Fibroblast of upper back skin (primary cell): ENCODE data around the gene RPS25.
"Not testable (repeated sequence)": the region's sequence is repeated elsewhere in the genome, so short reads cannot be mapped to it uniquely, and the experiment has no call there.

ENCODE experiments used
- DNase-seq: peaks from one replicate; pipeline ENCODE4 v3.0.0-alpha.2; 2013

Gene RPS25

DNA sequence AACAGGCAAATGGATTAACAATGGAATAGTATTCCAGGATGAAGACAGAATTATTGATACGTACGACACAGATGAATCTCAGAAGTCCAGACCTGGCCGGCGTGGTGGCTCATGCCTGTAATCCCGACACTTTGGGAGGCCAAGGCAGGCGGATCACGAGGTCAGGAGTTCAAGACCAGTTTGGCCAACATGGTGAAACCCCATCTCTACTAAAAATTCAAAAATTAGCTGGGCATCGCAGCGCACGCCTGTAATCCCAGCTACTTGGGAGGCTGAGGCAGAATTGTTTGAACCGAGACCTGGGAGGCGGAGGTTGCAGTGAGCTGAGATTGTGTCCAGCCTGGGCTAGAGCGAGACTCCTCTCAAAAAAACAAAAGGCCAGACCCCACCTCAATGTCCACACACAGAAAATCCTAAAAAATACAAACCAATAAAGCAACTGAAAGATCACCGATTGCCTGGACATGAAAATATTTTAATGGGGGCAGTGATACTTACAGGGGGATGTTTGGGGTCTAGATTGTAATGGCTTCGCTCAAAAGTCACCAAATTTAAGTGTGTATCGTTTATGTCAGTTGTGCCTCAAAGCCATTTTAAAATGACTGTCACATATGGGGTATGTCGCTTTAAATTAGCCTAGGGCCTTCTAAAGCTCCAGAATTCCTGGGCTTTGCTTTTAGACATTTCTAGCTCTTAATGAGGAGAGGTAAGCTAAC lies 3.8 kb downstream of the RPS25 start:
- DNase-seq = no peak

DNA sequence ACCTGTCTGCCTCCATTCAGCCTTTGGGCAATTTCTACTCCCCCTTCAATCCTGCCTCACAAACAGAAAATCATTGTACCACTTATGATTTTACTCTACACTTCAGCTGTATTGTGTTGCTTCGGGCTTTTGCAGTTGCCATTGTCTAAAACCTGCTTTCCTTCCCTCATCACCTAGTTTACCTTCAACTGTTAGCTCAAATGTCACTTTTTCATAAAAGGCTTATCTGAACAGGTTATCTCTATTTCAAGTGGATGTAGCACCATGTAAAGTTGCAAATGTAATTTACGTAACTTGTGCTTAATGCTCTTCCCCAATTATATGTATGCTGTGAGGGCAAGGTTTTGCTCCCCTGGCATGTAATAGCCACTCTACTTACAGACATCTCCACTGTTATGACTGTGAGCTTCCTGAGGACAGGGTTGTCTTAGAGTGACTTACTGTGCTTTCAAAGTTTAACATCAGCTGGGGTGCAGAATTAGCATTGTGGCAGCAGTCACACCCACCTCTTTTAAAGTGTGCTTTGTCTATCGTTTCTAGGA lies 5.4 kb downstream of the RPS25 start:
- no peak for DNase-seq

DNA sequence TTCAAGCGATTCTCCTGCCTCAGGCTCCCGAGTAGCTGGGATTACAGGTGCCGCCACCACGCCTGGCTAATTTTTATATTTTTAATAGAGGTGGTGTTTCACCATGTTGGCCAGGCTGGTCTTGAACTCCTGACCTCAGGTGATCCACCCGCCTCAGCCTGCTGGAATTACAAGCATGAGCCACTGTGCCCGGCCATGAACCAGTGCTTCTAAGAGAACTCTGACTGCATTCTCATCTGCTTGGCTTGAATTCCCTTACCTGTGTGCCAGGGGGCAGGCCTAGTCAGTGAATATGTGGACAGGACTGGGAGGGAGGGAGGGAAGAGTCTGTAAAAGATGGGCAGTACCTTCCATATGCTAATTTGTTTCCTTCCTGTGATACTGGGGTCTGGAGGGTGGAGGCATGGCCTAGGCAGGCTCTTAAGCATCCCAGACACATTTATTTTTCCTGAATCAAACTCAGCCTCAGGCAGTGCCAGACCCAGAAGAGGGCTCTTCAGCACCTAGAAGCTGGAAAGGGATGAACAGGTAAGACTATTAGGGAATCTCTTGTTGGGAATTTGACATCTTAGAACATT lies 6.6 kb downstream of the RPS25 start:
- DNase-seq = no peak

DNA sequence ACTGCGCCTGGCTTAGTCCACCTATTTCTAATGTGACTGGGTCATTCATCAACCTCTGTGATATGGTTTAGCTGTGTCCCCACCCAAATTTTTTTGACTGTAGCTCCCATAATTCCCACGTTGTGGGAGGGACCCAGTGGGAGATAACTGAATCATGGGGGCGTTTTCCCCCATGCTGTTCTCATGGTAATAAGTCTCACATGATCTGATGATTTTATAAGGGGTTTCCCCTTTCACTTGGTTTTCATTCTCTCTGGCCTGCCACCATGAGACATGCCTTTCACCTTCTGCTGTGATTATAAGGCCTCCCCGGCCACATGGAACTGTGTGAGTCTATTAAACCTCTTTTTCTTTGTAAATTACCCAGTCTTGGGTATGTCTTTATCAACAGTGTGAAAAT lies 11.5 kb downstream of the RPS25 start:
- no peak for DNase-seq

DNA sequence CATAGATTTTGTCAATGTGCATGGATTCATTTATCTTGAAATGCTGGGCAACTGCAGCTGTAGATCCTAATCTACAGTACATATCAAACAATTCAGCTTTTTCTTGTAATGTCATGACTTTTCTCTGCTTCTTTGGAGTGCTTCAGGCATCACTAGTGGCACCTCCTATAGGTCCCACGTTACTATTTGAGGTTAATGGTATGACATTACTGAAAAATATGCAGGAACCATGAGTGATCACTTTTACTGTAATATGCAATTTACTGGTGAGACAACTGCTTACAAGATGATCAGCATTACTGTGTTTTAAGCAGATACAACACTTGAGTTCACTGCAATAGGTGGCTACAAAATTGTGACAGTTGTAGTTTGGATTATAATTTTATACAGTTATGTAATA lies 17.2 kb downstream of the RPS25 start:
- peak; percentile 55 for DNase-seq

DNA sequence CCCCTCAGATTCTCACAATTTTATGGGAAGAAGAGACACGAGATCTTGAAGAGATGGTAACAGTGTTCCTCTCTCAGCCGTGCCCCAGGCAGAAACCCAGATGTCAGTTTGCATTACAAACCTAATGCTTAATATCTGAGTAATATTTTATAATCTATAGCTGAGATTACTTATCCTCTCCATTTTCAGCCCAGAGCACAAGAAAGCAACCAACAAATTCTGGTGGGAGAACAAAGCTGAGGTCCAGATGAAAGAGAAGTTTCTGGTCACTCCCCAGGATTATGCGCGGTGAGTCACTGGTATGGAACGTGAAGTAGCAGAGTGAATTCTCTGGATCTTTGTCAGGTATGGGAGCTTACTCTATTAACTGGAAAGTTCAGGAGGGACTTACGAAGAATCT lies 19.3 kb downstream of the RPS25 start:
- DNase-seq = peak; percentile 70

DNA sequence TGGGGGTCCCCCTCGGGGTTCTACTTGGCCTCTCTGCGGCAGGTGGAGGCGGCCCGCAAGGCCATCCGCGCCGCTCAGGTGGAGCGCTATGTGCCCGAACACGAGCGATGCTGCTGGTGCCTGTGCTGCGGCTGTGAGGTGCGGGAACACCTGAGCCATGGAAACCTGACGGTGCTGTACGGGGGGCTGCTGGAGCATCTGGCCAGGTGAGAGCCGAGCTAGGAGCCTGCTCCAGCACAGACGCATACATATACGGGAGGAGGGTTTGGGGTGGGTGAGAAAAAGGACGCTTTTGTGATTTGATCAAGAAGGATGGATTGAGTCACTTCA lies 19.8 kb downstream of the RPS25 start:
- DNase-seq = no peak

DNA sequence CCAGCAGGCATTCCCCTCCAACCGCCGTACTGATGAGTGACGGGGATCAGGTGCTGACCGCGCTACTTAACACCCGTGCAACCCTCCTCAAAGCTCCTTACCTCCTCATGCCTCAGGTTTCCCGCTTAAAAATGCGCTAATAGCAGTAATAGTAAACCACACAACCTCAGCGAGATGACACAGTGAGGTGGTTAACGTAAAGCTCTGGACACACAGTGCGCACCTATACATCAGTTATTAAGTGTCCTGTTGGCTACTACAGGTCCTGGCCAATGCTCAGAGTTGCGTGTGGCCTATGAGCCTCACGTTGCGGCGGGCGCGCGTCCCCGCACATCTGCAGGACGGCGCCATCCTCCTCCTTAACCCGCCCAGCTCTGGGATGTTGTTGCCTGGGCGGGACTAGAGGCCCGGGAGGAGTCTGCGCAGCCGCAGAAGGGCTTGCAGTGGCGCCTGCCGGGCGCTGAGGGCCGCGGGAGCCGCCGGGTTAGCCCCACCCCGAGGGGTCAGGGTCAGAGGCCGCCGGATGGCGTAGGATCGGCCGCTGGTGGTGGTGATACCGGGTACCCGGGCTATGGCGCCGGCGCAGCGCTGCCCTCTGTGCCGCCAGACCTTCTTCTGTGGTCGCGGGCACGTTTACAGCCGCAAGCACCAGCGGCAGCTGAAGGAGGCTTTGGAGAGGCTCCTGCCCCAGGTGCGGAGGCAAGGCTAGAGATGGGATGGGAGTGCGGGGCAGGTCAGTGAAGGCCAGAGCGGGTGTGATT lies 20.3 kb downstream of the RPS25 start, which contains the start of gene CENATAC:
TSS of gene CENATAC (plus strand) at position 512 of the 761 bp plus-strand sequence. CDS start at position 572, 60 bp downstream.
- DNase-seq = peak; percentile 84

DNA sequence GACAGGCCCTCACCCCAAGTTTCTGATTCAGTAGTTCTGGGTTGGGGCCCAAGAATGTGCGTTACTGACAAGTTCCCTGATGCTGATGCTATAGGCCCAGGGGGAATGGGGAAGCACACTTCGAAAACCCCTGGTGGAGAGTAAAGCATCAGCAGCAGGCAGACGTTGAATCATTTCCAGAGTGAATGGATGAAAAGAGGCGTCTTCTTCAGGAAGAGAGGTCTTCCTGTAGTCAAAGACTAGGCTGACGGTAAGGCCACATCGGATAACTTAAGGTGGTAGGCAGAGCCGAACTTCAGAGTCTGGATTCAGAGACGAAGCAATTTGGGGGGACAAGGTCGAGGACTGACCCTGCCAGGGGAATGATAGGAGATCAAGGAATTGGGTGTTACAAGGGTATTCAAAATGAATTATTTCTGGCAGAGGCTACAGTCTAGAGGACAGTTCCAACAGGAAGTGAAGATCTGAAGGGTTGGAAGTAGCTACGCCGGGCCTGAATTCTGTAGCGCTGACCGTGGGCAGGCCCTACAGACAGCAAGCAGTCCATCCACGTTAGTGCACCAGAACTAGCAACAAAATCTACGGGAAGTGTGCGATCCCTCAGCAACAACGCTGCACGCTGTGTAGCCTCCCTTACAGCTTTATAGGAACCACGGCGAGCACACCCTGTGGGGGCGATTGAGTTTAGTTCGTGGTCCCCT lies 21.1 kb downstream of the RPS25 start:
- DNase-seq = peak; percentile 45

DNA sequence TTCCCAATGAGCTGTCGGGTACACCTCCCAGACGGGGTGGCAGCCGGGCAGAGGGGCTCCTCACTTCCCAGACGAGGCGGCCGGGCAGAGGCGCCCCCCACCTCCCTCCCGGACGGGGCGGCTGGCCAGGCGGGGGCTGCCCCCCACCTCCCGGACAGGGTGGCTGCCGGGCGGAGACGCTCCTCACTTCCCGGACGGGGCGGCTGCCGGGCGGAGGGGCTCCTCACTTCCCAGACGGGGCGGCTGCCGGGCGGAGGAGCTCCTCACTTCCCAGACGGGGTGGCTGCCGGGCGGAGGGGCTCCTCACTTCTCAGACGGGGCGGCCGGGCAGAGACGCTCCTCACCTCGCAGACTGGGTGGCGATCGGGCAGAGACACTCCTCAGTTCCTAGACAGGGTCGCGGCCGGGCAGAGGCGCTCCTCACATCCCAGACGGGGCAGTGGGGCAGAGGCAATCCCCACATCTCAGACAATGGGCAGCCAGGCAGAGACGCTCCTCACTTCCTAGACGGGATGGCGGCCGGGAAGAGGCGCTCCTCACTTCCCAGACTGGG lies 26.6 kb downstream of the RPS25 start:
- DNase-seq = not testable (repeated sequence)

DNA sequence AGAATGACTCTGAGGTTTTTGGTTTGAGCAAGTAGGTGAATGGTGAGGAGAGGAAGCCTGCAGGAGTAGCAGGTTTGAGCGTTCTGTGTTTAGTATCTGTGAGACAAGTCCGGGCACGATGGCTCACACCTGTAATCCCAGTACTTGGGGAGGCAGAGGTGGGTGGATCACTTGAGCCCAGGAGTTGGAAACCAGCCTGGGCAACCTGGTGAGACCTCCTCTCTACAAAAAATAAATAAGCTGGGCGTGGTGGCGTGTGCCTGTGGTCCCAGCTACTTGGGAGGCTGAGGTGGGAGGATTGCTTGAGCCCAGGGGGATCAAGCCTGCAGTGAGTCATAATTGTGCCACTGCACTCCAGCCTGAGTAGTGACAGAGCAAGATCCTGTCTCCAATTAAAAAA lies 29.9 kb downstream of the RPS25 start:
- no peak for DNase-seq

DNA sequence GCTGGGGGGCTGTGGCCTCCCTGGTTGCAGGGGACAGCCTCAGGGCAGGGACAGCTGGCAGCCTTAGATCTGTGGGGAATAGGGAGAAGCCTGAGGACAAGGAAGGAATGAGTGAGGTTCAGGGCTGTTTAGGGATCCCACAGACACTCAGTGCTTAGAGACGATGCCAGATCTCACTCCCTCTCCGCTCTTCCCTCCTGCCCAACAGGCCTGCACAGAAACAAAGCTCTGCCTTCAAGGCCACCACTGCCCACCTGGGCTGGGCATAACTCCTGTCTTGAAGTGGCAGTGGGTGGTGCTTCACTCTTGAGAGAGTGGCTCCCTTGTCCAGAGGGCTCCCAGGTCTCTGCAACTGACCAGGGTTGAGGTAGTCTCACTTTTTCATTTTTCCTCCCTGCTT lies 33.3 kb downstream of the RPS25 start:
- DNase-seq = no peak

DNA sequence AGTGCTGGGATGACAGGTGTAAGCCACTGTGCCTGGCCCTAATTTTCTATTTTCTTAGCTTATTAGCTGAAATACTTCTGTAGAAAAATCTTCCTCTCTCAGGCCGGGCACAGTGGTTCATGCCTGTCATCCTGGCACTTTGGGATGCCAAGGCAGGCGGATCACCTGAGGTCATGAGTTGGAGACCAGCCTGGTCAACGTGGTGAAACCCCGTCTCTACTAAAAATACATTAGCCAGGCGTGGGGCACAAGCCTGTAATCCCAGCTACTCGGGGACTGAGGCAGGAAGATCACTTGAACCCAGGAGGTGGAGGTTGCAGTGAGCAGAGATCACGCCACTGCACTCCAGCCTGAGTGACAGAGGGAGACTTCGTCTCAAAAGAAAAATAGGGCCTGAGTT lies 33.8 kb downstream of the RPS25 start:
- DNase-seq = not testable (repeated sequence)

DNA sequence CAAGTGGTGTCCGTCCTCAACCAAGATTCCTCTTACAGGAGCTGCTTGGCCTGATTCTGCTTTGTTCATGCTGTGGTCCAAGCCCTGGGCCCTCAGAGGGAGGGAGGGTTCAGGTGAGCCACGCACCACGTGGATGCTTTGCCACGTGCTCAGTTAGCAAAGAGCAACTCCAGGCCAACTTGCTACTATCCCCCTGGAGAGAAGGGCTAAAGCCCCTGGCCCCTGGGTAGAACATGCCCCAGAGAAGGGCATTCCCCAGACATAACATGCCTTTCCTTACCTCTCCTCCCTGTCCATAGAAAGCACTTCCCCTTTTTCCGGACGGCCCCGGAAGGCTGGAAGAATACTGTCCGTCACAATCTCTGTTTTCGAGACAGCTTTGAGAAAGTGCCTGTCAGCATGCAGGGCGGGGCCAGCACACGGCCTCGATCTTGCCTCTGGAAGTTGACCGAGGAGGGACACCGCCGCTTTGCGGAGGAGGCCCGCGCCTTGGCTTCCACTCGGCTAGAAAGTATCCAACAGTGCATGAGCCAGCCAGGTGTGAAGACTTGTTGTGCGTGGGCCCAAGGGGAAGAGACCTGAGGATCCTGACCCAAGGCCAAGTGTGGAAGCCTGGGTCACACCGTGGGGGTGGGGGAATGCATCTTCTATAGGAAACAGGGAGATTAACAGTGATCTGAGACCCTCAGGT lies 37.8 kb downstream of the RPS25 start:
- DNase-seq = no peak

DNA sequence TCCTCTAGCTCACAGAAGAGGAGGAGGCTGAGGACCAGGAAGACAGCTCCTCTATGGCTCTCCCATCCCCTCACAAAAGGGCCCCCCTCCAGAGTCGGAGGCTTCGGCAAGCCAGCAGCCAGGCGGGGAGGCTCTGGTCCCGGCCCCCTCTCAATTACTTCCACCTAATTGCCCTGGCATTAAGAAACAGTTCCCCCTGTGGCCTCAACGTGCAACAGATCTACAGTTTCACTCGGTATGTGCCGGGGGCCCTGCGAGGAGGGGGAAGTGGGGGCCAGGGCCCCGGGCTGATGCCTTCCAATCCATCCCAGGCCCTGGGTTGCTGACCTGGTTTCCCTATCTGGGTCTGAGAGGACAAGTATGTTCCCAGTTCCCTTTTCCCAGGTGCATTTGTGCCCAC lies 38.7 kb downstream of the RPS25 start:
- no peak for DNase-seq

DNA sequence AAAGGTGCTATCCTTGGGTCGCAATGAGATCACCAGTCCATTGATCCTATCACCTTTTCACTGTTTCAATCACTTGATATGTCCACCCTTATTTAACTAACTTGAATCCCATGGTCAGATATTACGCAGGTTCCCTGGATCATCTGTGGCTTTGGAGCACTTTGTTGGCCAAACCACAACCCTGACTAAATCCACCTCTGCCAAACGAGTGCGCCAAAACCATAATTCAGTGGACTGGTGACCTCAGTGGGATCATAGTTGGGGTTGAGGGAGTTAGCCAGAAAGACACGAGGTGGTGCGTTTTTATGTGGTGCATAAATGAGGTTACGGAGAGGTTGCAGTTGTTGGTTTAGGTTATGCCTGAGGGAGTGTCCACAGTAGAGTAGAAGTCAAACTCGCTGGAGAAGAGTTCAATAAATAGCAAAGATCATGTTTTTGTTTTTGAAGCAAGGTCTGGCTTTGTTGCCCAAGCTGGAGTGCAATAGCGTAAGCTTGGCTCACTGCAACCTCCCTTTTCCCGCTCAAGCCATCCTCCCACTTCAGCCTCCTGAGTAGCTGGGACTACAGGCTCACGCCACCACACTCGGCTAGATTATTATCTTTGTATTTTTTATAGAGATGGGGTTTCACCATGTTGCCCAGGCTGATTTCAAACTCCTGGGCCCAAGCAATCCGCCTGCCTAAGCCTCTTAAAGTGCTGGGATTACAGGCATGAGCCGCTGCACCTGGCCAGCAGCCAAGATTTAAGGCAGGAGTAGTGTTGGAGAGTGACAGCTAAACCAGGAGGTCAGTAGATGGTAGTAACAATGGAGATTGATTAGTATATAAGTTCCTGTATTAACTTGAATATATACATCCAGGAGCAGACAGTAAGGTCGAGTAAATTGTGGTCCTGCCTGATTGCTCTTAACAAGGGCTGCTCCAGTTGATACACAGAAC lies 42.1 kb downstream of the RPS25 start:
- DNase-seq = no peak

DNA sequence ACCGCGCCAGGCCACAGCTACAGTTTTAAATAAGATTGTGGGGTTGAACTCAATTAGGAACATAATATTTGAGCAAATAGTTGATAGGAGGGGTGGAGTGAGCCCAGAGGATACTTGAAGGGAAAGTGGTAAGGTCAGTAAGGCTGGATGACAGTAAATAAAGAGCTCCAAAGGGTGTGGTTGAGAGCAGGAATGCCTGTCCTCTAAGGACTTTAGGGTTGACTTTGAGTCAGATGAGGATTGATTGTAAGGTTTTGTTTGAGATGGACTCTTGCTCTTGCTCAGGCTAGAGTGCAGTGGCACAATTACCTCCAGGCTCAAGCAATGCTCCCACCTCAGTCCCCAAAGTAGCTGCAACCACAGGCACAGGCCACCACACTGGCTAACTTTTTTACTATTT lies 44.2 kb downstream of the RPS25 start:
- no peak for DNase-seq

DNA sequence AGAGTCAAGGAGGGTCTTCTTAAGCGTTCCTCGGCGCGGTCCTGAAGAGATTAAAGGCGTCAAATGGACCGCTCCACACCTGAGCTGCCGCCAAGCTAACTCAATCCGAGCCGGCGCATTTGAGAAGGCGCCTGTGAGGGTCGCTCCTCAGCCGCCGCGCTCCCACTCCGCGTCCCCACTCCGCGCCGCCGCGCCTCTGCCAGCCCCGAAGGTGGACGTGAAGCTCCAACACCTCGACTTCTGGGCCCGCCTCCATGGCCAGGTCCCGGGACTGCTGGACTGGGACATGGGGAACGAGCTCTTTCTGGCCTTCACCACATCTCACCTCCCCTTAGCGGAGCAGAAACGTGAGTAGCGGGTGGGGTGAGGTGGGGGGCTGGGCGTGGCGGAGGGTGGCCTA lies 46.5 kb downstream of the RPS25 start, which contains the start of gene FOXR1:
TSS of gene FOXR1 (plus strand) at position 116 of the 400 bp plus-strand sequence. CDS start at position 287, 171 bp downstream.
- DNase-seq = no peak

DNA sequence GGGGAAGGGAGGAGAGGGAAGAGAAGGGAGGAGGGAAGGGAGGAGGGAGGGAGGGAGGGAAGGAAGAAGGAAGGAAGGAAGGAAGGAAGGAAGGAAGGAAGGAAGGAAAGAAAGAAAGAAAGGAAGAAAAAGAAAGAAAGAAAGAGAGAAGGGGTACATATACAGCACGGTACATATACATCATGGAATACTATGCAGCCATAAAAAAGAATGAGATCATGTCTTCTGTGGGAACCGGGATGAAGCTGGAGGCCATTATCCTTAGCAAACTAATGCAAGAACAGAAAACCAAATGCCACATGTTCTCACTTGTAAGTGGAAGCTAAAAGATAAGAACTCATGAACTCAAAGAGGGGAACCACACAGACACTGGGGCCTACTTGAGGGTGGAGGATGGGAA lies 48.6 kb downstream of the RPS25 start:
- not testable (repeated sequence) for DNase-seq
